SU-DHL-6 (cell line): ENCODE data around the gene SPAG7.

Experiments used
- H2AFZ ChIP-seq: fragments of 200-600 bp; sonication (generic); 2 replicates; pipeline ENCODE4 v1.6.1; 2014; ENCODE audit warnings: low read depth, mild to moderate bottlenecking, moderate library complexity, mixed read lengths, antibody characterized with exemption, low read length; ENCODE audit not compliant: severe bottlenecking
- H3F3A ChIP-seq: fragments of 200-600 bp; shearing (Covaris generic); 2 replicates; pipeline ENCODE4 v1.6.0; 2016; ENCODE audit warnings: antibody characterized with exemption, mild to moderate bottlenecking; ENCODE audit not compliant: insufficient read depth
- H3K27ac ChIP-seq: fragments of 200-600 bp; sonication (generic); 2 replicates; pipeline ENCODE4 v1.5.1; 2016; ENCODE audit warnings: low read depth, mild to moderate bottlenecking, low read length, moderate library complexity, mixed read lengths
- H3K27me3 ChIP-seq: fragments of 200-600 bp; sonication (generic), shearing (Covaris generic); 2 replicates; pipeline ENCODE4 v1.6.0; 2014; ENCODE audit warnings: mild to moderate bottlenecking, low read length
- H3K36me3 ChIP-seq: fragments of 200-600 bp; sonication (generic); 2 replicates; pipeline ENCODE4 v1.6.1; 2014; ENCODE audit warnings: mild to moderate bottlenecking, low read length, mixed read lengths
- H3K4me2 ChIP-seq: fragments of 300-600, 200-600 bp; shearing (Covaris generic), sonication (generic); 2 replicates; pipeline ENCODE4 v1.6.0; 2014; ENCODE audit warnings: low read length, low read depth, mild to moderate bottlenecking; ENCODE audit not compliant: poor library complexity, severe bottlenecking
- H3K4me3 ChIP-seq: fragments of 200-600 bp; sonication (generic); 2 replicates; pipeline ENCODE4 v1.5.1; 2014; ENCODE audit warnings: antibody characterized with exemption, low read length, mild to moderate bottlenecking, mixed read lengths; ENCODE audit not compliant: insufficient read depth, poor library complexity, severe bottlenecking
- H3K79me2 ChIP-seq: fragments of 200-600 bp; sonication (generic); 2 replicates; pipeline ENCODE4 v1.6.1; 2014; ENCODE audit warnings: mild to moderate bottlenecking, low read length, moderate library complexity; ENCODE audit not compliant: insufficient read depth
- H3K9ac ChIP-seq: fragments of 200-600 bp; sonication (generic); 2 replicates; pipeline ENCODE4 v1.7.0; 2014; ENCODE audit warnings: mild to moderate bottlenecking, low read length
- H3K9me2 ChIP-seq: fragments of 200-600 bp; sonication (generic); replicated peaks from 2 replicates; pipeline ENCODE4 v1.6.1; 2014; ENCODE audit warnings: low read length; ENCODE audit not compliant: insufficient read depth
- H3K9me3 ChIP-seq: fragments of 200-600 bp; sonication (generic); 2 replicates; pipeline ENCODE4 v1.6.1; 2014; ENCODE audit warnings: low read length, mixed read lengths; ENCODE audit not compliant: insufficient read depth
- H4K20me1 ChIP-seq: fragments of 200-600 bp; sonication (generic); 2 replicates; pipeline ENCODE4 v1.6.1; 2014; ENCODE audit warnings: low read depth, mild to moderate bottlenecking, antibody characterized with exemption, low read length, moderate library complexity, mixed read lengths
- CTCF ChIP-seq: fragments of 200-600 bp; sonication (generic); IDR thresholded peaks from one replicate; pipeline ENCODE4 v1.5.1; 2017; ENCODE audit warnings: antibody characterized with exemption, mild to moderate bottlenecking, low read length, moderate library complexity; ENCODE audit not compliant: insufficient read depth, poor library complexity, severe bottlenecking
- EZH2phosphoT487 ChIP-seq: fragments of 200-600 bp; sonication (generic), shearing (Covaris generic); conservative IDR thresholded peaks from 2 replicates; pipeline ENCODE4 v1.6.1; 2018; ENCODE audit warnings: mild to moderate bottlenecking, antibody characterized with exemption, low read length, moderate library complexity, mixed read lengths

Gene SPAG7

GRCh38 chr17:4950075-4950745 is 17.4 kb downstream of the SPAG7 start:
- peak overlapping the region; percentile 100 for H3K4me3 ChIP-seq
- TF ChIP-seq EZH2phosphoT487 (no peak), CTCF (no peak)
- H3K36me3 ChIP-seq: peaks cover 11% of the 10 kb centered on the region; the same call in 1 of the 2 replicates
- peaks cover 36% of the 10 kb centered on the region for H3F3A ChIP-seq
- H3K27ac ChIP-seq: peak overlapping the region; percentile 100
- H3K27me3 ChIP-seq: no peaks in the 10 kb centered on the region
- peak overlapping the region; percentile 98 for H3K4me2 ChIP-seq
- H2AFZ ChIP-seq: peak overlapping the region; percentile 21
- H3K9me2 ChIP-seq: no peaks in the 10 kb centered on the region
- peaks cover 30% of the 10 kb centered on the region for H3K79me2 ChIP-seq
- peak overlapping the region; percentile 100 for H3K9ac ChIP-seq
- H4K20me1 ChIP-seq: peaks cover 3% of the 10 kb centered on the region; the same call in 1 of the 2 replicates
- H3K9me3 ChIP-seq: no peaks in the 10 kb centered on the region

- Histone ChIP-seq H3K9ac (peak overlapping the region; percentile 100), H3K79me2 (peaks cover 31% of the 10 kb centered on the region), H3F3A (peaks cover 44% of the 10 kb centered on the region), H3K4me2 (peak overlapping the region; percentile 98), H3K9me2 (no peaks in the 10 kb centered on the region), H4K20me1 (peaks cover 3% of the 10 kb centered on the region; the same call in 1 of the 2 replicates), H3K27ac (peak overlapping the region; percentile 100), H3K27me3 (no peaks in the 10 kb centered on the region), H3K36me3 (peaks cover 11% of the 10 kb centered on the region; the same call in 1 of the 2 replicates), H2AFZ (peak overlapping the region; percentile 63), H3K4me3 (peak overlapping the region; percentile 100), H3K9me3 (no peaks in the 10 kb centered on the region)
- TF ChIP-seq EZH2phosphoT487 (no peak), CTCF (no peak)
These were observed 18.1 kb downstream of the SPAG7 start for GRCh38 chr17:4949321-4950074.

- TF ChIP-seq EZH2phosphoT487 (no peak), CTCF (no peak)
- no peak overlapping the region for H2AFZ ChIP-seq
These were observed 18.7 kb downstream of the SPAG7 start for GRCh38 chr17:4948931-4949320.

More at GRCh38 chr17:4948931-4949320, 18.7 kb downstream of the SPAG7 start:
- Histone ChIP-seq H3K9me2 (no peaks in the 10 kb centered on the region), H3K9ac (peak overlapping the region; percentile 100), H3K27me3 (no peaks in the 10 kb centered on the region), H3K36me3 (peaks cover 11% of the 10 kb centered on the region; the same call in 1 of the 2 replicates), H3K79me2 (peaks cover 31% of the 10 kb centered on the region), H4K20me1 (peaks cover 3% of the 10 kb centered on the region; the same call in 1 of the 2 replicates), H3K4me3 (peak overlapping the region; percentile 100), H3K27ac (peak overlapping the region; percentile 100), H3K9me3 (no peaks in the 10 kb centered on the region), H3F3A (peaks cover 49% of the 10 kb centered on the region), H3K4me2 (peak overlapping the region; percentile 98)
